Right atrium auricular region (tissue), 2 donors: ENCODE data around the gene CCDC33. TPM values are rescaled to one million over a fixed set of nuclear protein-coding genes. Genes with fewer than 3 reads are reported as not detected.

Source experiments
- DNase-seq: peaks from one replicate; pipeline ENCODE4 v3.0.0-alpha.2; 2019; ENCODE audit warnings: low spot score
- H3K27ac ChIP-seq, 2 donors: fragments of 200-600 bp; sonication (generic); 1 replicate in 1 of 2; 2 replicates in 1 of 2; pipeline ENCODE4 v1.5.1; 2016 to 2019
- H3K27me3 ChIP-seq, 2 donors: fragments of 200-600 bp; sonication (generic); one replicate each; pipeline versions ENCODE4 v1.5.1 to v1.6.0; 2017 to 2019
- H3K36me3 ChIP-seq: fragments of 200-600 bp; sonication (generic); one replicate; pipeline ENCODE4 v1.5.1; 2016
- H3K4me1 ChIP-seq, 2 donors: fragments of 200-600 bp; sonication (generic); one replicate each; pipeline versions ENCODE4 v1.5.1 to v1.6.0; 2017 to 2019
- H3K4me3 ChIP-seq, 2 donors: fragments of 200-600 bp; sonication (generic); 1 replicate in 1 of 2; 2 replicates in 1 of 2; pipeline ENCODE4 v1.5.1; 2017 to 2019; ENCODE audit warnings: mild to moderate bottlenecking in 1 of 2, moderate library complexity in 1 of 2
- H3K9me3 ChIP-seq, 2 donors: fragments of 200-600 bp; sonication (generic); one replicate each; pipeline ENCODE4 v1.5.1; 2019
- CTCF ChIP-seq, 2 donors: fragments of 200-600 bp; sonication (generic); IDR thresholded peaks; one replicate each; pipeline ENCODE4 v1.5.1; 2019; ENCODE audit warnings: antibody characterized with exemption in 2 of 2
- total RNA-seq, 2 donors: library from RNA; depleted of rRNA; stranded (reverse); fragments of >200 nt; gene quantifications; one replicate each; pipeline ENCODE4 v1.1.0, GENCODE V29; 2016

CCDC33 gene
- total RNA-seq, 2 donors from 2014 or later = not detected

- peaks cover 0 to 62% of the 10 kb centered on the region in 2 donors for H3K4me1 ChIP-seq
- peak; percentile 81 for DNase-seq
- TF ChIP-seq CTCF (IDR thresholded peaks at IDR 0.05) = no peak
- H3K36me3 ChIP-seq = no peaks in the 10 kb centered on the region
- H3K4me3 ChIP-seq = no peak overlapping the region
- H3K27me3 ChIP-seq = no peaks in the 10 kb centered on the region
- peak overlapping the region; percentile 75 to 83 for H3K27ac ChIP-seq
- H3K9me3 ChIP-seq = no peaks in the 10 kb centered on the region
Observed at GRCh38 chr15:74317820-74318375, 81.8 kb downstream of the CCDC33 start.

GRCh38 chr15:74318376-74319137 is 82.4 kb downstream of the CCDC33 start:
- DNase-seq = peak; percentile 59
- Histone ChIP-seq H3K36me3 (no peaks in the 10 kb centered on the region), H3K27ac (peak overlapping the region; percentile 75 to 83), H3K4me1 (peaks cover 0 to 62% of the 10 kb centered on the region in 2 donors), H3K27me3 (no peaks in the 10 kb centered on the region), H3K9me3 (no peaks in the 10 kb centered on the region), H3K4me3 (no peak overlapping the region)
- TF ChIP-seq CTCF (IDR thresholded peaks at IDR 0.05) = no peak

- Histone ChIP-seq H3K27ac (peak overlapping the region; percentile 75 to 83), H3K27me3 (no peaks in the 10 kb centered on the region), H3K4me1 (peaks cover 0 to 62% of the 10 kb centered on the region in 2 donors), H3K36me3 (no peaks in the 10 kb centered on the region), H3K9me3 (no peaks in the 10 kb centered on the region), H3K4me3 (no peak overlapping the region)
- no peak for TF ChIP-seq CTCF (IDR thresholded peaks at IDR 0.05)
- no peak for DNase-seq
Observed at GRCh38 chr15:74319138-74319460, 83.0 kb downstream of the CCDC33 start.

GRCh38 chr15:74319596-74320351 is 83.6 kb downstream of the CCDC33 start:
- peak overlapping the region; percentile 75 to 83 for H3K27ac ChIP-seq
- H3K9me3 ChIP-seq = no peaks in the 10 kb centered on the region
- no peaks in the 10 kb centered on the region for H3K27me3 ChIP-seq
- DNase-seq = no peak
- H3K36me3 ChIP-seq = no peaks in the 10 kb centered on the region
- TF ChIP-seq CTCF (IDR thresholded peaks at IDR 0.05) = no peak
- peaks cover 0 to 58% of the 10 kb centered on the region in 2 donors for H3K4me1 ChIP-seq
- no peak overlapping the region for H3K4me3 ChIP-seq

- Histone ChIP-seq H3K36me3 (no peaks in the 10 kb centered on the region), H3K27ac (peak overlapping the region; percentile 10 to 16), H3K9me3 (no peaks in the 10 kb centered on the region), H3K27me3 (no peaks in the 10 kb centered on the region), H3K4me3 (no peak overlapping the region), H3K4me1 (peaks cover 0 to 49% of the 10 kb centered on the region in 2 donors)
- peak; percentile 44 to 69 for TF ChIP-seq CTCF (IDR thresholded peaks at IDR 0.05)
- DNase-seq = peak; percentile 67
Observed at GRCh38 chr15:74320352-74321247, 84.5 kb downstream of the CCDC33 start.
